Measurements from ENCODE around the gene VSTM4. TPM values are rescaled to one million over a fixed set of nuclear protein-coding genes. Genes with fewer than 3 reads are reported as not detected.

Gene VSTM4
- total and polyA plus RNA-seq, 4 donors = 2.9 to 49.4 (median 7.2) TPM

DNA sequence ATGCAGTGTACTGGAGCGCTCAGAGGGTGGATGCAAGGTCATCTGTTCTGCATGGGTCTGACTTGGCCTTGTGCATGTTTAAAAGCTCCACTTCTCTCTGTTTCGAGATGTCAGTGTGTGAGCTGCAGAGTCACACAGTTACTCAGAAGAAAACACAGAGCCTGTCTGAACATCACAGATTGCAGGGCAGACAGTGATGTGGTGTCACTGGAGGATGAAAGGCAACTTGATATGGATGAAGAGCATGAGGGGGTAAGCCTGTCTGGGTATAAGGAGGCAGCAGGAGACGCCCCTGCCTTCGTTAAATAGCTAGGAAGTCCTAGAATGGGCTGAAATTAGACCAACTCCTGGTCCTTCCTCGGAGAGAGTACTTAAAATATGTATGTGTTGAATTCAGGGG lies 108.2 kb downstream of the VSTM4 start:
- no peak for ATAC-seq (ENCODE audit: insufficient read depth, low FRiP score)
- H3K9ac ChIP-seq (ENCODE audit: insufficient read depth in 1 of 2, low read length in 2 of 2) = no peak overlapping the region
- 62 to 80% methylated on average over 5 of the region's 5 CpGs for WGBS, 2 donors

DNA sequence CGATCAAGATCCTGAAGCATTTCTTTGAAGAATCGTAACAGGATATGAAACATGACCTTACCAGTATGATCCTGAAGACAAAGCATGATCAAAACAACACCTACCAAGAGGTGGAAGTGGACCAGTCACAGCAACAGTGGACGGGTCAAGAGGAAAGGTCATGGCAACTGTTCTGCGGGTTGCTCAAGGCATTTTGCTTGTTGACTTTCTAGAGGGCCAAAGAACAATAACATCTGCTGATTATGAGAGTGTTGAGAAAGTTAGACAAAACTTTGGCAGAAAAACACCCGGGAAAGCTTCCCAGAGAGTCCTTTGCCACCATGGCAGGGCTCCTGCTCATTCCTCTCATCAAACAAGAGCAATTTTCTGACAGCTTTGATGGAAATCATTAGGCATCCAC lies 110.1 kb downstream of the VSTM4 start:
- 66 to 82% methylated on average over 5 of the region's 5 CpGs for WGBS, 2 donors

More for the DNA sequence above, 108.2 kb downstream of the VSTM4 start:
- H3K27me3 ChIP-seq (ENCODE audit: control insufficient read depth in 3 of 3, insufficient read depth in 3 of 3, low read length in 2 of 3) = no peaks in the 10 kb centered on the region
- H3K36me3 ChIP-seq (ENCODE audit: control insufficient read depth in 4 of 4, insufficient read depth in 4 of 4, low read length in 4 of 4) = no peaks in the 10 kb centered on the region
- TF ChIP-seq, protein P1, sequence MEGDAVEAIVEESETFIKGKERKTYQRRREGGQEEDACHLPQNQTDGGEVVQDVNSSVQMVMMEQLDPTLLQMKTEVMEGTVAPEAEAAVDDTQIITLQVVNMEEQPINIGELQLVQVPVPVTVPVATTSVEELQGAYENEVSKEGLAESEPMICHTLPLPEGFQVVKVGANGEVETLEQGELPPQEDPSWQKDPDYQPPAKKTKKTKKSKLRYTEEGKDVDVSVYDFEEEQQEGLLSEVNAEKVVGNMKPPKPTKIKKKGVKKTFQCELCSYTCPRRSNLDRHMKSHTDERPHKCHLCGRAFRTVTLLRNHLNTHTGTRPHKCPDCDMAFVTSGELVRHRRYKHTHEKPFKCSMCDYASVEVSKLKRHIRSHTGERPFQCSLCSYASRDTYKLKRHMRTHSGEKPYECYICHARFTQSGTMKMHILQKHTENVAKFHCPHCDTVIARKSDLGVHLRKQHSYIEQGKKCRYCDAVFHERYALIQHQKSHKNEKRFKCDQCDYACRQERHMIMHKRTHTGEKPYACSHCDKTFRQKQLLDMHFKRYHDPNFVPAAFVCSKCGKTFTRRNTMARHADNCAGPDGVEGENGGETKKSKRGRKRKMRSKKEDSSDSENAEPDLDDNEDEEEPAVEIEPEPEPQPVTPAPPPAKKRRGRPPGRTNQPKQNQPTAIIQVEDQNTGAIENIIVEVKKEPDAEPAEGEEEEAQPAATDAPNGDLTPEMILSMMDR (IDR thresholded peaks at IDR 0.05; ENCODE audit: control extremely low read depth, extremely low read depth) = no peak
- H3K4me3 ChIP-seq = no peak overlapping the region
- DNase-seq = no peak
- no peak overlapping the region for H3K27ac ChIP-seq (ENCODE audit: low read depth in 1 of 2, low read length in 1 of 2)
- peaks cover 0 to 25% (median 4%) of the 10 kb centered on the region in 5 donors for H3K4me1 ChIP-seq (ENCODE audit: control insufficient read depth in 5 of 5, insufficient read depth in 5 of 5, low read length in 5 of 5)
- no peaks in the 10 kb centered on the region for H3K9me3 ChIP-seq (ENCODE audit: control insufficient read depth in 4 of 4, insufficient read depth in 3 of 4, low read length in 3 of 4)

DNA sequence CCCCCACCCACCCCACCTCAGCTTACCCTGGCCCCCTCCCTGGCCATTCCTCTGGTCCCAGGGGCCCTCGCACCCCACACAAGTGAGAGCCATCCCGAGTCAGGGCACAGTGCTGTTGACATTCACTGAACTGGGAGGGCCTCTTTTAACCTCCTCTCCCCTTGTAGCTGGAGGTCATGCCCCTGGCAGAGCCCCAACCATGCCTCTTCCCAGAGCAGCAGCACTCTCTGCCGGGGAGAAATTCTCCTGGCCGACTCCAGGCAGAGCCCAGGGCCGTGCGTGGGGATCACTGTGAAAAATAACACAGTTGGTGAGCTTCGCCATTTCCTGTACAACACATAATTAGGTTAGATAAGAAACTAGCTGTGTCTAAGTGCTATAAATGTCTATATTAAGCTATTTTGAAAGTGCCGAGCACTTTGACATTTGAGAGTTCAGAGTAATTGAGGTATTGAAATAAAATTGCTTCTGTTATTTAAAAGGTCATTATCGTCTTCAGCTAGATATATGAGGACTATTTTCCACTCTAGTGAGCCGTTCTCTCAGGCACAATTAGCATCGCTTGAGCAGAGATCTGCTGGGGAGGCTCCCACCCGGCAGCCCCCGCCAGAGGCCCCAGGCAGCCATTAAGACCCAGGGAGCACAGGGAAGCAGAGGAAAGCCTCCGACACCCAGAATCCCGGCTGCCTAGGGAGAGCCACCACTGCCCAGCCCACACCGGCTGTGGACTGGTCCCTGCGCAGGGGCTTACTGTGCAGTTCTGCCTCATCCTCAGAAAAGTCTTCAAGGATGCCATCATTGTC lies 113.3 kb downstream of the VSTM4 start:
- ATAC-seq (ENCODE audit: insufficient read depth, low FRiP score) = no peak
- H3K4me3 ChIP-seq = no peak overlapping the region
- H3K9me3 ChIP-seq (ENCODE audit: control insufficient read depth in 4 of 4, insufficient read depth in 3 of 4, low read length in 3 of 4) = no peaks in the 10 kb centered on the region
- peaks cover 0 to 13% (median 0%) of the 10 kb centered on the region in 5 donors for H3K4me1 ChIP-seq (ENCODE audit: control insufficient read depth in 5 of 5, insufficient read depth in 5 of 5, low read length in 5 of 5)
- TF ChIP-seq, protein P1 (IDR thresholded peaks at IDR 0.05; ENCODE audit: control extremely low read depth, extremely low read depth) = no peak
- H3K27me3 ChIP-seq (ENCODE audit: control insufficient read depth in 3 of 3, insufficient read depth in 3 of 3, low read length in 2 of 3) = no peaks in the 10 kb centered on the region
- peak; percentile 41 to 64 (median 54) for DNase-seq
- WGBS, 2 donors = 65 to 66% methylated on average over 17 of the region's 17 CpGs
- no peaks in the 10 kb centered on the region for H3K36me3 ChIP-seq (ENCODE audit: control insufficient read depth in 4 of 4, insufficient read depth in 4 of 4, low read length in 4 of 4)
- no peak overlapping the region for H3K27ac ChIP-seq (ENCODE audit: low read depth in 1 of 2, low read length in 1 of 2)
- no peak overlapping the region for H3K9ac ChIP-seq (ENCODE audit: insufficient read depth in 1 of 2, low read length in 2 of 2)

More for the DNA sequence above, 110.1 kb downstream of the VSTM4 start:
- H3K27ac ChIP-seq (ENCODE audit: low read depth in 1 of 2, low read length in 1 of 2) = no peak overlapping the region
- H3K9me3 ChIP-seq (ENCODE audit: control insufficient read depth in 4 of 4, insufficient read depth in 3 of 4, low read length in 3 of 4) = no peaks in the 10 kb centered on the region
- no peak overlapping the region for H3K4me3 ChIP-seq
- no peak overlapping the region for H3K9ac ChIP-seq (ENCODE audit: insufficient read depth in 1 of 2, low read length in 2 of 2)
- H3K4me1 ChIP-seq (ENCODE audit: control insufficient read depth in 5 of 5, insufficient read depth in 5 of 5, low read length in 5 of 5) = peaks cover 0 to 34% (median 4%) of the 10 kb centered on the region in 5 donors
- no peaks in the 10 kb centered on the region for H3K36me3 ChIP-seq (ENCODE audit: control insufficient read depth in 4 of 4, insufficient read depth in 4 of 4, low read length in 4 of 4)
- DNase-seq = peak in 2 of 3 donors; percentile 65 to 75
- no peaks in the 10 kb centered on the region for H3K27me3 ChIP-seq (ENCODE audit: control insufficient read depth in 3 of 3, insufficient read depth in 3 of 3, low read length in 2 of 3)
- no peak for ATAC-seq (ENCODE audit: insufficient read depth, low FRiP score)
- TF ChIP-seq, protein P1 (IDR thresholded peaks at IDR 0.05; ENCODE audit: control extremely low read depth, extremely low read depth) = no peak
